DOHH2 (cell line): ENCODE results near the gene CASP7.

ENCODE experiments used
- CTCF ChIP-seq: fragments of 200-600 bp; sonication (generic); IDR thresholded peaks from one replicate; pipeline ENCODE4 v1.5.1; 2014; ENCODE audit warnings: antibody characterized with exemption, mild to moderate bottlenecking, low read depth, low read length; ENCODE audit not compliant: poor library complexity, severe bottlenecking
- EZH2phosphoT487 ChIP-seq: fragments of 200-600 bp; sonication (generic); IDR thresholded peaks from 2 replicates; pipeline ENCODE4 v1.6.1; 2017; ENCODE audit warnings: borderline replicate concordance, mild to moderate bottlenecking, antibody characterized with exemption, low read length, moderate library complexity, mixed read lengths

DNA sequence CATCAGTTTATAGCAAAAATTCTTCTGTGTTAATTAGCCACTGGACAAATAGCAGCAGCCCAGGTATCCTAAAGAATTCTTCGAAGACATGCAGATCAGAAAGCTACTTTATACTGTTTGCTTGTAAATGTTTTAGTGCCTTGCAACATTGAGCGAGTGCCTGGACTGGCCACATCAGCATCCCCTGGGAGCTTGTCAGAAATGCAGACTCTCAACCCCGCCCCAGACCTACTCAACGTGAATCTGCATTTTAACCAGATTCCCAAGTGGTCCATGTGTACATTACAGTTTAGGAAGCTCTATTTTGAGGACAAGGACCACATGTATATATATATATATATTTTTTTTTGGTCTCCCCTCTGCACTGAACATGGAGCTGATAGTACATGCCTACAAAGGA lies 53.3 kb downstream of the CASP7 start:
- TF ChIP-seq CTCF = no peak
- no peak for TF ChIP-seq EZH2phosphoT487
